Measurements from ENCODE around the gene ACADL.

The ACADL gene

GRCh38 chr2:210170196-210170445, 55.1 kb downstream of the ACADL start:
- DNase-seq (ENCODE audit: low read depth) = no peak
- H3K4me3 ChIP-seq (ENCODE audit: low read depth, low read length) = peak overlapping the region; percentile 86
- TF ChIP-seq CTCF (conservative IDR thresholded peaks at IDR 0.05; ENCODE audit: low read depth, low read length) = no peak

GRCh38 chr2:210169516-210170195, 55.6 kb downstream of the ACADL start:
- TF ChIP-seq CTCF (conservative IDR thresholded peaks at IDR 0.05; ENCODE audit: low read depth, low read length) = no peak
- peak; percentile 89 for DNase-seq (ENCODE audit: low read depth)
- H3K4me3 ChIP-seq (ENCODE audit: low read depth, low read length) = peak overlapping the region; percentile 86

GRCh38 chr2:210167227-210167626, 58.0 kb downstream of the ACADL start:
- no peak for TF ChIP-seq CTCF (conservative IDR thresholded peaks at IDR 0.05; ENCODE audit: low read depth, low read length)
- no peak overlapping the region for H3K4me3 ChIP-seq (ENCODE audit: low read depth, low read length)
- peak; percentile 42 for DNase-seq (ENCODE audit: low read depth)

- no peak for DNase-seq (ENCODE audit: low read depth)
- no peak overlapping the region for H3K4me3 ChIP-seq (ENCODE audit: low read depth, low read length)
- no peak for TF ChIP-seq CTCF (conservative IDR thresholded peaks at IDR 0.05; ENCODE audit: low read depth, low read length)
These were observed 62.7 kb downstream of the ACADL start for GRCh38 chr2:210162466-210163124.

GRCh38 chr2:210159059-210159458, 66.2 kb downstream of the ACADL start:
- H3K4me3 ChIP-seq (ENCODE audit: low read depth, low read length) = no peak overlapping the region
- DNase-seq (ENCODE audit: low read depth) = no peak
- TF ChIP-seq CTCF (conservative IDR thresholded peaks at IDR 0.05; ENCODE audit: low read depth, low read length) = no peak

- no peak overlapping the region for H3K4me3 ChIP-seq (ENCODE audit: low read depth, low read length)
- DNase-seq (ENCODE audit: low read depth) = no peak
- TF ChIP-seq CTCF (conservative IDR thresholded peaks at IDR 0.05; ENCODE audit: low read depth, low read length) = no peak
These were observed 67.0 kb downstream of the ACADL start for GRCh38 chr2:210158236-210158635.

- DNase-seq (ENCODE audit: low read depth) = no peak
- TF ChIP-seq CTCF (conservative IDR thresholded peaks at IDR 0.05; ENCODE audit: low read depth, low read length) = no peak
- no peak overlapping the region for H3K4me3 ChIP-seq (ENCODE audit: low read depth, low read length)
These were observed 67.7 kb downstream of the ACADL start for GRCh38 chr2:210157526-210157925.
